ENCODE results near the gene LAMA3.

LAMA3 gene

GRCh38 chr18:23645568-23646175, 43.6 kb upstream of the LAMA3 start:
- Mint-ChIP-seq H3K4me1 (peaks cover 5% of the 10 kb centered on the region), H3K27ac (no peak overlapping the region), H3K4me3 (no peak overlapping the region), H3K27me3 (ENCODE audit: low read depth, poor library complexity) (peaks cover 21% of the 10 kb centered on the region), H3K36me3 (ENCODE audit: low read depth) (no peaks in the 10 kb centered on the region), H3K9me3 (peaks cover 3% of the 10 kb centered on the region)
- no peak for DNase-seq
- TF ChIP-seq CTCF (IDR thresholded peaks at IDR 0.05), result no peak

GRCh38 chr18:23646282-23646681, 43.0 kb upstream of the LAMA3 start:
- Mint-ChIP-seq H3K4me3 (no peak overlapping the region), H3K36me3 (ENCODE audit: low read depth) (no peaks in the 10 kb centered on the region), H3K4me1 (peaks cover 10% of the 10 kb centered on the region), H3K27ac (no peak overlapping the region), H3K27me3 (ENCODE audit: low read depth, poor library complexity) (peaks cover 21% of the 10 kb centered on the region), H3K9me3 (peaks cover 3% of the 10 kb centered on the region)
- no peak for DNase-seq
- TF ChIP-seq CTCF (IDR thresholded peaks at IDR 0.05), result no peak

DNA sequence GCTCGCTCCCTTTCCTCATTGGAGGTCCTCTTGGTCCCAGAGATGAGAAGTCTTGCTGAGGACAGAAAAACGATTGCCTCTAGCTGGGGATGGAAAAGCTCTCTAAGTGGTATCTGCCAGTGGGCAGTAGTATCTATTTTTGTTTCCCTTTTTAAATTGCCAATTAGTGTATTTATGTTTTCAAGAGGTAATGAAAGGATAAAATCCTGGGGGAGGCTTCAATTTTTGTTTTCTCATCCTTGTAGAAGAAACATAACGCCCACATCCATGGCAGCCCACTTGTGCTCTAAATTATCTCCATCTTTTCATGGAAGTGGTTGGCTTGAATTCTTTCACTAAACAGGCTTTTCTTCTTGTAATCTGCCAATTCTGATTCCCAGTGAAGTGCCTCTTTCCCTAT, 40.8 kb upstream of the LAMA3 start:
- Mint-ChIP-seq H3K27ac (no peak overlapping the region), H3K36me3 (ENCODE audit: low read depth) (no peaks in the 10 kb centered on the region), H3K4me3 (no peak overlapping the region), H3K9me3 (no peaks in the 10 kb centered on the region), H3K27me3 (ENCODE audit: low read depth, poor library complexity) (peaks cover 28% of the 10 kb centered on the region), H3K4me1 (peaks cover 17% of the 10 kb centered on the region)
- TF ChIP-seq CTCF (IDR thresholded peaks at IDR 0.05), result no peak
- DNase-seq, result no peak

DNA sequence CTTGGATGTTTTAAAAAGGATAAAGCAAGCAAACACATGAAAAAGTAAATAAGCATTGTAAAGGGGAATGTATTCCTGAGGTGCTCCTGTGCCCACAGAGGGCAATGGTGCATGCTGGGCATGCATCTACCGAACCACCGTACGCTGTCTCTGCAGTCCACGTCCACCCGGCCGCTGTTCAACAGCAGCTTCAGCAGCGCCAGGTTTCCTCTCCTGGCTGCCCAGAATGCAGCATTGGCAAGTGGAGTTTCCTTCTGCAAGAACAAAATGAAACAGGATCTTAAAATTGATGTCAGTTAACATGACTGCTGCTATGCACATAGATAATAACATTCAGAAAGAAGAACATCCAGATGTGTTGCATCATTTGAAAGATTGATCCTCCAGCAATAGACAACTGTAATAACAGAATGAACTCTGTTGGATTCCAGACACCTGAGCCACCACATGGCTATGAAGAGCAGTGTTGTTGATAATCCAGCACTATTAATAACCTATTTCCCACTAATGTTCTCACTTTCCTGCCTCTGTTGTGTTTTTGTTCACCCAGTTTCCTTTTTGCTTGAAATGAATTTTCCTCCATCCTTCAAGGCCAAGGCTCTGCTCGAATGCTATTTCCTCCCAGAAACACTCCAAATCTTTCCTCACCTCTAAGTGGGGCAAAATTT, 40.2 kb upstream of the LAMA3 start:
- H3K27ac Mint-ChIP-seq, result no peak overlapping the region
- peaks cover 17% of the 10 kb centered on the region for H3K4me1 Mint-ChIP-seq
- H3K27me3 Mint-ChIP-seq (ENCODE audit: low read depth, poor library complexity), result peaks cover 28% of the 10 kb centered on the region
- no peaks in the 10 kb centered on the region for H3K9me3 Mint-ChIP-seq
- no peak for DNase-seq
- H3K36me3 Mint-ChIP-seq (ENCODE audit: low read depth), result no peaks in the 10 kb centered on the region
- H3K4me3 Mint-ChIP-seq, result no peak overlapping the region
- no peak for TF ChIP-seq CTCF (IDR thresholded peaks at IDR 0.05)

GRCh38 chr18:23650968-23651927, 38.0 kb upstream of the LAMA3 start:
- H3K9me3 Mint-ChIP-seq, result no peaks in the 10 kb centered on the region
- no peak overlapping the region for H3K4me3 Mint-ChIP-seq
- H3K27ac Mint-ChIP-seq, result no peak overlapping the region
- no peaks in the 10 kb centered on the region for H3K36me3 Mint-ChIP-seq (ENCODE audit: low read depth)
- TF ChIP-seq CTCF (IDR thresholded peaks at IDR 0.05), result no peak
- peaks cover 21% of the 10 kb centered on the region for H3K27me3 Mint-ChIP-seq (ENCODE audit: low read depth, poor library complexity)
- no peak for DNase-seq
- H3K4me1 Mint-ChIP-seq, result peaks cover 17% of the 10 kb centered on the region
